ENCODE measurements around the gene TRAPPC1. TPM values are rescaled to one million over a fixed set of nuclear protein-coding genes. Genes with fewer than 3 reads are reported as not detected.

The TRAPPC1 gene
- total and polyA plus RNA-seq, 2 donors (not counting 3 experiments of a cell fraction or from before 2014, with no cell fraction given) = 146 to 250 TPM

DNA sequence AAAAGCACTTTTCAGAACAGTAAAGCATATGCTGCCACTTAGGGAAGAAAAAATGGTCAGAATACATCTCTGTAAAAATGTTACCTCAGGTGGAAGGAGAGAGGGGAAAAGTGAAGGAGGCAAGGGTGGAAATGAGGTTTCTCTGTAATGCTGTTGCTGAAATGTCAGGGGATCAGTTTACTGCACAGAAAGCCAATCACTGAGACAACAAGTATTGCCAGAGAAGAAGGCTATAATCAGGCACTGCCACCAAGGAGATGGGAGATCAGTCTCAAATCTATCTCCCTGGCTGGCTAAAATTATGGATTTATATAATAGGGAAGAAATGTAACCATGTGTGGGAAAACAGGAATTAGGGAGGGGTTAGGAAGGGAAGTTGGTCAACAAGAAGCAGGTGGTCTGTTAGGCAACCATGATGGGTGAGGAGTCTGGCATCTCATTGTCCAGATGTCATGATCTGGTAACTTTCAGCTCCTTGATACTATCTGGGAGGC, 42.9 kb upstream of the TRAPPC1 start:
- H3K4me3 ChIP-seq (replicated peaks in 1 of 3; ENCODE audit: insufficient read depth in 1 of 3, low read depth in 1 of 3, low read length in 3 of 3) = no peak overlapping the region
- DNase-seq (ENCODE audit: low read depth, low spot score) (no peak), FAIRE-seq (no peak)
- H3K4me1 ChIP-seq (ENCODE audit: control insufficient read depth, extremely low read depth, insufficient read depth, low read length) = no peaks in the 10 kb centered on the region
- intact Hi-C loops (cut with micrococcal nuclease) = no loop called here
- H3K4me2 ChIP-seq (ENCODE audit: insufficient read depth, low read length) = no peak overlapping the region
- H3K27me3 ChIP-seq (ENCODE audit: control insufficient read depth in 2 of 2, insufficient read depth in 2 of 2, low read length in 2 of 2) = peaks cover 0 to 2% of the 10 kb centered on the region in 2 experiments
- H4K20me1 ChIP-seq (replicated peaks; ENCODE audit: control insufficient read depth, extremely low read depth, insufficient read depth, low read length) = no peaks in the 10 kb centered on the region
- no peak overlapping the region for H2AFZ ChIP-seq (ENCODE audit: low read depth, low read length)
- H3K9me3 ChIP-seq (replicated peaks; ENCODE audit: control insufficient read depth, insufficient read depth, low read length) = peaks cover 6% of the 10 kb centered on the region
- H3K9ac ChIP-seq (replicated peaks; ENCODE audit: extremely low read depth, insufficient read depth, low read length) = no peak overlapping the region
- dilution Hi-C loops (cut with MboI; ENCODE audit: extremely low pct_ligation_motif_present, low sequenced_read_pairs) = no loop called here
- H3K9me1 ChIP-seq (replicated peaks; ENCODE audit: control insufficient read depth, extremely low read depth, insufficient read depth, low read length) = no peaks in the 10 kb centered on the region
- no peaks in the 10 kb centered on the region for H3K36me3 ChIP-seq (ENCODE audit: control insufficient read depth in 2 of 2, extremely low read depth in 1 of 2, insufficient read depth in 2 of 2, low read length in 2 of 2)
- CTCF ChIA-PET = interaction anchor here (1.8 to 1.9 kb wide), 2 partner anchors 14 to 15 kb away, joined by 9 read pairs; no protein-coding TSS in a partner anchor
- no peaks in the 10 kb centered on the region for H3K79me2 ChIP-seq (ENCODE audit: control insufficient read depth, insufficient read depth, low read length)
- no peak overlapping the region for H3K27ac ChIP-seq (ENCODE audit: insufficient read depth, low read depth, low read length)
- TF ChIP-seq, protein P1, sequence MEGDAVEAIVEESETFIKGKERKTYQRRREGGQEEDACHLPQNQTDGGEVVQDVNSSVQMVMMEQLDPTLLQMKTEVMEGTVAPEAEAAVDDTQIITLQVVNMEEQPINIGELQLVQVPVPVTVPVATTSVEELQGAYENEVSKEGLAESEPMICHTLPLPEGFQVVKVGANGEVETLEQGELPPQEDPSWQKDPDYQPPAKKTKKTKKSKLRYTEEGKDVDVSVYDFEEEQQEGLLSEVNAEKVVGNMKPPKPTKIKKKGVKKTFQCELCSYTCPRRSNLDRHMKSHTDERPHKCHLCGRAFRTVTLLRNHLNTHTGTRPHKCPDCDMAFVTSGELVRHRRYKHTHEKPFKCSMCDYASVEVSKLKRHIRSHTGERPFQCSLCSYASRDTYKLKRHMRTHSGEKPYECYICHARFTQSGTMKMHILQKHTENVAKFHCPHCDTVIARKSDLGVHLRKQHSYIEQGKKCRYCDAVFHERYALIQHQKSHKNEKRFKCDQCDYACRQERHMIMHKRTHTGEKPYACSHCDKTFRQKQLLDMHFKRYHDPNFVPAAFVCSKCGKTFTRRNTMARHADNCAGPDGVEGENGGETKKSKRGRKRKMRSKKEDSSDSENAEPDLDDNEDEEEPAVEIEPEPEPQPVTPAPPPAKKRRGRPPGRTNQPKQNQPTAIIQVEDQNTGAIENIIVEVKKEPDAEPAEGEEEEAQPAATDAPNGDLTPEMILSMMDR (IDR thresholded peaks at IDR 0.05; ENCODE audit: extremely low read depth in 1 of 2, insufficient read depth in 1 of 2, low read depth in 1 of 2, low read length in 2 of 2) = no peak
- TF ChIP-seq POLR2A (IDR thresholded peaks at IDR 0.05; ENCODE audit: low read depth, low read length) = no peak
- TF ChIP-seq MYC (IDR thresholded peaks at IDR 0.05; ENCODE audit: low read depth, low read length) = no peak
- no peak for TF ChIP-seq FOS (IDR thresholded peaks at IDR 0.05; ENCODE audit: borderline replicate concordance, insufficient read depth, low read length)
- TF ChIP-seq JUN (IDR thresholded peaks at IDR 0.05; ENCODE audit: borderline replicate concordance, insufficient read depth, insufficient read length, low read depth) = no peak
- TF ChIP-seq EZH2 (IDR thresholded peaks at IDR 0.05; ENCODE audit: borderline replicate concordance, low read depth, low read length, severe bottlenecking) = no peak
- TF ChIP-seq MAX (IDR thresholded peaks at IDR 0.05; ENCODE audit: insufficient read depth, insufficient read length) = no peak
- TF ChIP-seq GATA2 (IDR thresholded peaks at IDR 0.05; ENCODE audit: insufficient read depth, insufficient read length, low read depth, low read length) = no peak
- no peak for TF ChIP-seq POLR2AphosphoS5 (IDR thresholded peaks at IDR 0.05; ENCODE audit: insufficient read depth, low read depth, low read length)
- BruUV-seq (replicated peaks) = no TSS peak
- POLR2A ChIA-PET = no interaction called here

Measured in endothelial cell of umbilical vein (primary cell).